DMS153 (cell line): Measurements from ENCODE around the gene CORO2B.
A peak's percentile ranks its signal among the peaks of the same experiment; 100 is the strongest.

Experiments
- DNase-seq: peaks from one replicate; lab custom pipeline; 2025; lab: John Stamatoyannopoulos, UW

Gene CORO2B

GRCh38 chr15:68578980-68579935, at the start of gene CORO2B:
CORO2B (plus strand) TSS chr15:68578993; CDS start chr15:68579263, 270 bp downstream.
- no peak for DNase-seq

- no peak for DNase-seq
Observed at GRCh38 chr15:68531387-68532179, 47.2 kb upstream of the CORO2B start.

- DNase-seq = no peak
Observed at GRCh38 chr15:68536331-68537095, 42.3 kb upstream of the CORO2B start.

- no peak for DNase-seq
Observed at GRCh38 chr15:68537097-68537496, 41.7 kb upstream of the CORO2B start.

- DNase-seq = no peak
Observed at GRCh38 chr15:68537506-68537905, 41.3 kb upstream of the CORO2B start.

- DNase-seq = no peak
Observed at GRCh38 chr15:68538311-68538710, 40.5 kb upstream of the CORO2B start.

GRCh38 chr15:68541743-68542142, 37.0 kb upstream of the CORO2B start:
- DNase-seq = no peak

- no peak for DNase-seq
Observed at GRCh38 chr15:68542348-68542747, 36.4 kb upstream of the CORO2B start.

GRCh38 chr15:68542771-68543164, 36.0 kb upstream of the CORO2B start:
- no peak for DNase-seq

- no peak for DNase-seq
Observed at GRCh38 chr15:68543165-68544008, 35.4 kb upstream of the CORO2B start.

GRCh38 chr15:68546318-68546717, 32.5 kb upstream of the CORO2B start:
- DNase-seq = no peak

- DNase-seq = no peak
Observed at GRCh38 chr15:68548364-68548763, 30.4 kb upstream of the CORO2B start.

- DNase-seq = no peak
Observed at GRCh38 chr15:68550004-68550403, 28.8 kb upstream of the CORO2B start.

- DNase-seq = no peak
Observed at GRCh38 chr15:68550498-68551295, 28.1 kb upstream of the CORO2B start.

GRCh38 chr15:68551296-68551635, 27.5 kb upstream of the CORO2B start:
- DNase-seq = no peak

GRCh38 chr15:68552344-68552743, 26.4 kb upstream of the CORO2B start:
- DNase-seq = no peak

- peak; percentile 2 for DNase-seq
Observed at GRCh38 chr15:68552773-68553172, 26.0 kb upstream of the CORO2B start.

- no peak for DNase-seq
Observed at GRCh38 chr15:68553314-68553993, 25.3 kb upstream of the CORO2B start.

GRCh38 chr15:68553994-68554720, 24.6 kb upstream of the CORO2B start:
- peak; percentile 13 for DNase-seq
